Measurements from ENCODE around the gene POLR2E.

- TF ChIP-seq, protein P1, sequence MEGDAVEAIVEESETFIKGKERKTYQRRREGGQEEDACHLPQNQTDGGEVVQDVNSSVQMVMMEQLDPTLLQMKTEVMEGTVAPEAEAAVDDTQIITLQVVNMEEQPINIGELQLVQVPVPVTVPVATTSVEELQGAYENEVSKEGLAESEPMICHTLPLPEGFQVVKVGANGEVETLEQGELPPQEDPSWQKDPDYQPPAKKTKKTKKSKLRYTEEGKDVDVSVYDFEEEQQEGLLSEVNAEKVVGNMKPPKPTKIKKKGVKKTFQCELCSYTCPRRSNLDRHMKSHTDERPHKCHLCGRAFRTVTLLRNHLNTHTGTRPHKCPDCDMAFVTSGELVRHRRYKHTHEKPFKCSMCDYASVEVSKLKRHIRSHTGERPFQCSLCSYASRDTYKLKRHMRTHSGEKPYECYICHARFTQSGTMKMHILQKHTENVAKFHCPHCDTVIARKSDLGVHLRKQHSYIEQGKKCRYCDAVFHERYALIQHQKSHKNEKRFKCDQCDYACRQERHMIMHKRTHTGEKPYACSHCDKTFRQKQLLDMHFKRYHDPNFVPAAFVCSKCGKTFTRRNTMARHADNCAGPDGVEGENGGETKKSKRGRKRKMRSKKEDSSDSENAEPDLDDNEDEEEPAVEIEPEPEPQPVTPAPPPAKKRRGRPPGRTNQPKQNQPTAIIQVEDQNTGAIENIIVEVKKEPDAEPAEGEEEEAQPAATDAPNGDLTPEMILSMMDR (IDR thresholded peaks at IDR 0.05): no peak
- no peak for TF ChIP-seq ZFX (IDR thresholded peaks at IDR 0.05; ENCODE audit: borderline replicate concordance)
Measured at GRCh38 chr19:1057176-1057855, 37.9 kb downstream of the POLR2E start.

Data from 22Rv1 (cell line).